IMR-90 (cell line): ENCODE measurements around the gene TUBB4A. TPM values are rescaled to one million over a fixed set of nuclear protein-coding genes. Genes with fewer than 3 reads are reported as not detected.
"Not testable (repeated sequence)": the region's sequence is repeated elsewhere in the genome, so short reads cannot be mapped to it uniquely, and the experiment has no call there.

ENCODE experiments used
- ATAC-seq: fragments of 200-7000 bp; cut with Tn5 transposase; 2 replicates; pipeline ENCODE4 v1.9.1; 2020; ENCODE audit warnings: low read depth, mild to moderate bottlenecking, moderate library complexity
- BruUV-seq: library from RNA; stranded (reverse); fragments of 400-500 nt; replicated peaks from 2 replicates; lab custom pipeline; 2021; lab: Mats Ljungman, UMichigan
- CTCF ChIA-PET: fragments of 300-600 bp; formaldehyde crosslinking; extraction: SDS; loops from one replicate; lab custom pipeline; 2021; ENCODE audit warnings: antibody characterized with exemption; lab: Yijun Ruan, JAX
- POLR2A ChIA-PET: fragments of 300-600 bp; sonication (Branson Sonifier 250); formaldehyde crosslinking; loops from one replicate; lab custom pipeline; 2022; ENCODE audit warnings: antibody characterized with exemption; ENCODE audit not compliant: unreplicated experiment; lab: Charles Lee
- DNase-seq: peaks from one replicate; pipeline ENCODE4 v3.0.0; 2013
- H2AFZ ChIP-seq: replicated peaks from 2 replicates; pipeline ENCODE3; 2013; ENCODE audit warnings: low read length, mild to moderate bottlenecking; ENCODE audit not compliant: poor library complexity
- H2AK5ac ChIP-seq: 2 replicates; pipeline ENCODE4 v1.6.1; 2013; ENCODE audit warnings: low read depth, low read length, inconsistent platforms
- H2AK9ac ChIP-seq: replicated peaks from 2 replicates; pipeline ENCODE3; 2013; ENCODE audit warnings: mild to moderate bottlenecking, low read depth, low read length, moderate library complexity; ENCODE audit not compliant: poor library complexity
- H2BK120ac ChIP-seq: 2 replicates; pipeline ENCODE4 v1.6.1; 2013; ENCODE audit warnings: low read depth, low read length, inconsistent platforms
- H2BK15ac ChIP-seq: 3 replicates; pipeline ENCODE4 v1.6.1; 2013; ENCODE audit warnings: low read depth, low read length, inconsistent platforms
- H2BK20ac ChIP-seq: 2 replicates; pipeline ENCODE4 v1.6.1; 2013; ENCODE audit warnings: low read depth, mild to moderate bottlenecking, inconsistent platforms, low read length, moderate library complexity
- H2BK5ac ChIP-seq: 2 replicates; pipeline ENCODE4 v1.6.1; 2013; ENCODE audit warnings: mild to moderate bottlenecking, low read depth, low read length, inconsistent platforms; ENCODE audit not compliant: poor library complexity, severe bottlenecking
- H3K14ac ChIP-seq: replicated peaks from 2 replicates; pipeline ENCODE4 v1.6.1; 2013; ENCODE audit warnings: low read depth, low read length, inconsistent platforms
- H3K18ac ChIP-seq: 2 replicates; pipeline ENCODE4 v1.6.1; 2013; ENCODE audit warnings: low read depth, low read length, control low read depth
- H3K23ac ChIP-seq: 2 replicates; pipeline ENCODE4 v1.6.1; 2013; ENCODE audit warnings: low read depth, low read length, inconsistent platforms
- H3K27ac ChIP-seq: 2 replicates; pipeline ENCODE4 v1.5.1; 2013; ENCODE audit warnings: mild to moderate bottlenecking, control low read depth, low read length; ENCODE audit not compliant: insufficient read depth
- H3K27me3 ChIP-seq: 2 replicates; pipeline ENCODE4 v1.6.1; 2013; ENCODE audit warnings: low read length; ENCODE audit not compliant: control insufficient read depth, insufficient read depth
- H3K36me3 ChIP-seq: 2 replicates; pipeline ENCODE4 v1.6.1; 2013; ENCODE audit warnings: low read length, mixed read lengths; ENCODE audit not compliant: control insufficient read depth, insufficient read depth
- H3K4ac ChIP-seq: 2 replicates; pipeline ENCODE4 v1.6.1; 2013; ENCODE audit warnings: low read depth, low read length, inconsistent platforms
- H3K4me1 ChIP-seq: 2 replicates; pipeline ENCODE4 v1.6.1; 2013; ENCODE audit warnings: low read length, mixed read lengths; ENCODE audit not compliant: control insufficient read depth, insufficient read depth
- H3K4me2 ChIP-seq: 2 replicates; pipeline ENCODE4 v1.6.1; 2013; ENCODE audit warnings: low read depth, mild to moderate bottlenecking, control low read depth, low read length, moderate library complexity
- H3K4me3 ChIP-seq: 2 replicates; pipeline ENCODE4 v1.5.1; 2013; ENCODE audit warnings: low read depth, mild to moderate bottlenecking, control low read depth, low read length, moderate library complexity; ENCODE audit not compliant: insufficient read depth
- H3K56ac ChIP-seq: 2 replicates; pipeline ENCODE4 v1.6.1; 2013; ENCODE audit warnings: low read length, inconsistent platforms; ENCODE audit not compliant: insufficient read depth; ENCODE audit errors: extremely low read depth
- H3K79me1 ChIP-seq, 2 experiments: 2 replicates each; pipeline ENCODE4 v1.6.1; 2013; ENCODE audit warnings: low read length in 2 of 2, inconsistent platforms in 1 of 2, low read depth in 1 of 2
- H3K9ac ChIP-seq: 2 replicates; pipeline ENCODE4 v1.6.1; 2013; ENCODE audit warnings: low read depth, low read length, control low read depth
- H3K9me1 ChIP-seq: 2 replicates; pipeline ENCODE4 v1.6.1; 2013; ENCODE audit warnings: low read length, inconsistent platforms; ENCODE audit not compliant: insufficient read depth
- H3K9me3 ChIP-seq: 2 replicates; pipeline ENCODE4 v1.6.1; 2013; ENCODE audit warnings: low read length; ENCODE audit not compliant: control insufficient read depth, insufficient read depth
- H4K20me1 ChIP-seq: 2 replicates; pipeline ENCODE4 v1.6.1; 2013; ENCODE audit warnings: low read length, inconsistent platforms; ENCODE audit not compliant: insufficient read depth
- H4K5ac ChIP-seq: 2 replicates; pipeline ENCODE4 v1.6.1; 2013; ENCODE audit warnings: mild to moderate bottlenecking, low read depth, low read length, control low read depth
- H4K8ac ChIP-seq, 2 experiments: 2 replicates each; pipeline ENCODE4 v1.6.1; 2013; ENCODE audit warnings: low read depth in 2 of 2, low read length in 2 of 2, control low read depth in 1 of 2, inconsistent platforms in 1 of 2
- H4K91ac ChIP-seq: 2 replicates; pipeline ENCODE4 v1.6.1; 2013; ENCODE audit warnings: low read depth, low read length, inconsistent platforms; ENCODE audit not compliant: insufficient read depth
- CHD1 ChIP-seq: IDR thresholded peaks from 2 replicates; pipeline ENCODE4 v1.6.1; 2012; ENCODE audit warnings: low read depth, low read length, improper control_type of control experiment
- RFX5 ChIP-seq: IDR thresholded peaks from 2 replicates; pipeline ENCODE4 v1.8.0; 2012; ENCODE audit warnings: low read depth, mild to moderate bottlenecking, low read length, moderate library complexity
- USF2 ChIP-seq: fragments of 150-350 bp; IDR thresholded peaks from 2 replicates; pipeline ENCODE4 v1.6.1; 2017; ENCODE audit warnings: mild to moderate bottlenecking, antibody characterized with exemption, low read length, low read depth
- WGBS, 2 experiments: methylation state at CpG; one replicate each; pipeline versions ENCODE4 v1.1.5 to v1.1.7; 2013; ENCODE audit warnings: missing lambda C conversion rate in 2 of 2; ENCODE audit not compliant: insufficient read length in 1 of 2; ENCODE audit errors: extremely low coverage in 2 of 2; 5-methylcytosine and 5-hydroxymethylcytosine counted together
- dilution Hi-C: fragments of 300-500 bp; cut with HindIII; formaldehyde crosslinking; loops from one replicate; pipeline ENCODE4 v1.14.3; 2018; ENCODE audit warnings: low sequenced_read_pairs; ENCODE audit not compliant: unreplicated experiment
- in situ Hi-C: fragments of 300-500 bp; cut with MboI; formaldehyde crosslinking; loops from 3 replicates; pipeline ENCODE4 v1.14.3; 2019; ENCODE audit warnings: low sequenced_read_pairs, inconsistent platforms, mixed read lengths
- intact Hi-C: fragments of 100-400 bp; cut with micrococcal nuclease; formaldehyde crosslinking; loops from 2 replicates; pipeline ENCODE4 v1.10.0; 2022
- polyA plus RNA-seq, 3 experiments: library from polyadenylated mRNA; depleted of rRNA; stranded (reverse); fragments of >200 nt; gene quantifications; 2 replicates each; pipeline ENCODE4 v1.2.3, GENCODE V29; 2012; ENCODE audit warnings: low replicate concordance in 1 of 3
- total RNA-seq: library from RNA; depleted of rRNA; stranded (reverse); fragments of >200 nt; gene quantifications from 2 replicates; pipeline ENCODE4 v1.2.3, GENCODE V29; 2012

The TUBB4A gene
- total and polyA plus RNA-seq, 2 of the 4 experiments (the other 2 are of a cell fraction): not detected

GRCh38 chr19:6509118-6509971 lies 7.2 kb upstream of the TUBB4A start:
- H3K4ac ChIP-seq: no peak overlapping the region
- ChIA-PET POLR2A (no interaction called here), CTCF (no interaction called here)
- H3K4me1 ChIP-seq: no peaks in the 10 kb centered on the region
- no TSS peak for BruUV-seq
- TF ChIP-seq CHD1 (no peak), USF2 (no peak), RFX5 (no peak)
- no peak overlapping the region for H4K91ac ChIP-seq
- no peak overlapping the region for H2BK120ac ChIP-seq
- H2AFZ ChIP-seq: no peak overlapping the region
- 48% methylated on average over 13 of the region's 20 CpGs; no CpG with 5 or more reads in 1 of the 2 experiments for WGBS, 2 experiments
- H2BK15ac ChIP-seq: no peak overlapping the region
- H3K79me1 ChIP-seq: no peaks in the 10 kb centered on the region
- H3K36me3 ChIP-seq: no peaks in the 10 kb centered on the region
- in situ Hi-C loops: no loop called here
- no peak overlapping the region for H2BK20ac ChIP-seq
- H3K9ac ChIP-seq: no peak overlapping the region
- H4K8ac ChIP-seq: no peak overlapping the region
- no peak overlapping the region for H4K5ac ChIP-seq
- dilution Hi-C loops: no loop called here
- H2BK5ac ChIP-seq: no peak overlapping the region
- H3K18ac ChIP-seq: no peak overlapping the region
- H3K27me3 ChIP-seq: no peaks in the 10 kb centered on the region
- no peak overlapping the region for H3K4me2 ChIP-seq
- H3K9me3 ChIP-seq: no peaks in the 10 kb centered on the region
- H3K56ac ChIP-seq: no peak overlapping the region
- no peak overlapping the region for H2AK9ac ChIP-seq
- no peak overlapping the region for H3K4me3 ChIP-seq
- no peak overlapping the region for H3K14ac ChIP-seq
- no peak overlapping the region for H3K27ac ChIP-seq
- ATAC-seq: no peak
- no peaks in the 10 kb centered on the region for H4K20me1 ChIP-seq
- H2AK5ac ChIP-seq: no peak overlapping the region
- no peaks in the 10 kb centered on the region for H3K9me1 ChIP-seq
- no peak for DNase-seq
- H3K23ac ChIP-seq: no peak overlapping the region
- intact Hi-C loops: no loop called here

DNA sequence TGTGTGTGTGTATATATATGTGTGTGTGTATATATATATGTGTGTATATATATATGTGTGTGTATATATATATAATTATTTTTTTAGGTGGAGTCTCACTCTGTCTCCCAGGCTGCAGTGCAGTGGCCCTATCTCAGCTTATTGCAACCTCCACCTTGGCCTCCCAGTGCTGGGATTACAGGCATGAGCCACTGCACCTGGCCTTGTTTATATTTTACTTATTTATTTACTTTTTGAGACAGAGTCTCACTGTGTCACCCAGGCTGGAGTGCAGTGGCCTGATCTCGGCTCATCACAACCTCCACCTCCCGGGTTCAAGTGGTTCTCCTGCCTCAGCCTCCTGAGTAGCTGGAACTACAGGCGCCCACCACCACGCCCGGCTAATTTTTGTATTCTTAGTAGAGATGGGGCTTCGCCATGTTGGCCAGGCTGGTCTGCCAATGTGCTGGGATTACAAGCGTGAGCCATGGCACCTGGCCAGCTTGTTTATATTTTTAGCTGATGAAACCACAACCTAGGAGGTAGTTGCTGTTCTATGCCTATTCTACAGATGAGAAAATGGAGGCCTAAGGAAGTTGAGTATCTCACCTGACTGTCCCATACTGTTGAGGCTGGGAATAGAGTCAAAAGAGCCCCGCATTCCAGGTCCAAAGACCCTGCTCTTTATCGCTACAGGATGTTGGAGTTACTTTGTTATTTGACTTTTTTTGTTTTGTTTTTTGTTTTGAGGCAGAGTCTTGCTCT lies 6.1 kb upstream of the TUBB4A start:
- H3K4me1 ChIP-seq, H4K5ac ChIP-seq, H3K18ac ChIP-seq, POLR2A ChIA-PET, H3K14ac ChIP-seq, H2BK15ac ChIP-seq, DNase-seq, H2AK5ac ChIP-seq, in situ Hi-C loops, H4K91ac ChIP-seq, H2BK20ac ChIP-seq, H3K27ac ChIP-seq, H3K9me1 ChIP-seq, H2AFZ ChIP-seq, H2BK120ac ChIP-seq, H3K23ac ChIP-seq, H3K4me2 ChIP-seq, H3K9me3 ChIP-seq, H3K4ac ChIP-seq, H2BK5ac ChIP-seq, H3K27me3 ChIP-seq, H3K79me1 ChIP-seq, H4K20me1 ChIP-seq, H3K4me3 ChIP-seq, ATAC-seq, BruUV-seq, H3K36me3 ChIP-seq, dilution Hi-C loops, H2AK9ac ChIP-seq, H3K9ac ChIP-seq, intact Hi-C loops, CTCF ChIA-PET, H4K8ac ChIP-seq, H3K56ac ChIP-seq: not testable (repeated sequence)
- no CpG with 5 or more reads among the region's 9 CpGs for WGBS, 2 experiments
